Stimulated activated CD8-positive, alpha-beta memory T cell treated with anti-CD3 and anti-CD28 coated beads, Interleukin-12 subunit alpha, Interleukin-12 subunit beta, amount 100 ng/mL, for 4 hours (primary cell): ENCODE data around the gene AGFG2.
"Not testable (repeated sequence)": the region's sequence is repeated elsewhere in the genome, so short reads cannot be mapped to it uniquely, and the experiment has no call there.

Experiments used
- DNase-seq: peaks from one replicate; pipeline ENCODE4 v3.0.0-alpha.2; 2020; ENCODE audit warnings: low read depth

AGFG2 gene

DNA sequence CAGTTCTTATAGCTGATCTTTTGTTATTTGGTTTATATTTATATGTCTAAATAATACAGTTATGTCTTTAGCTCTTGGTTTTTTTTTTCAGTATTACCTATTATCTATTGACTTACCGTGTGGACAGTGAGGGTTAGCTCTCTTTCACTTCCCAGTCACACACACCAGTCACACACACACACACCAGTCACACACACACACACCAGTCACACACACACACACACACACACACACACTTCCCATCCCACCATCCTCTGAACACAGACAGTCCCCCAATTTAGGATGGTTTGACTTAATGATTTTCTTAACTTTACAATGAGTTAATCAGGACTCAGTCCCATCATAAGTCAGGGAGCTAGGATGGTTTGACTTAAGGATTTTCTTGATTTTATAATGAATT is 18.9 kb upstream of the AGFG2 start:
- DNase-seq: no peak

DNA sequence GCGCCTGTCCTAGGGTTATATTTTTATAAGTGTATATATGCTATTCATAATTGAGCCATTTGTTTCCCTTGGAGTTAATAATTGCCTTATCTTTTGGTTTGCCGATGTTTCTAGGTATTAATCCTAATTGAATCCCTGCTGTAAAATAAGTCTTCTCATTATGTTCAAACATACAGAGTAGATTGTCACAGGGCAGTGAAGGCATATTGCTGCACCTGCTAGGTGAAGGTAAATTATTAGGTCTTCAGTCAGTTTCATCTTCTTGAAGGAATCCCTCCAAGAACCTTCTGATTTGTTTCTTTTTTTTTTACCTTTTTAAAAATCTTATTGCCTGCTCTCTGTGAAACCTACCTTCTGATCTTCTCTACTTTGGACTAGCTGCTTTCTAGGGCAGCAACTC is 17.9 kb upstream of the AGFG2 start:
- no peak for DNase-seq

DNA sequence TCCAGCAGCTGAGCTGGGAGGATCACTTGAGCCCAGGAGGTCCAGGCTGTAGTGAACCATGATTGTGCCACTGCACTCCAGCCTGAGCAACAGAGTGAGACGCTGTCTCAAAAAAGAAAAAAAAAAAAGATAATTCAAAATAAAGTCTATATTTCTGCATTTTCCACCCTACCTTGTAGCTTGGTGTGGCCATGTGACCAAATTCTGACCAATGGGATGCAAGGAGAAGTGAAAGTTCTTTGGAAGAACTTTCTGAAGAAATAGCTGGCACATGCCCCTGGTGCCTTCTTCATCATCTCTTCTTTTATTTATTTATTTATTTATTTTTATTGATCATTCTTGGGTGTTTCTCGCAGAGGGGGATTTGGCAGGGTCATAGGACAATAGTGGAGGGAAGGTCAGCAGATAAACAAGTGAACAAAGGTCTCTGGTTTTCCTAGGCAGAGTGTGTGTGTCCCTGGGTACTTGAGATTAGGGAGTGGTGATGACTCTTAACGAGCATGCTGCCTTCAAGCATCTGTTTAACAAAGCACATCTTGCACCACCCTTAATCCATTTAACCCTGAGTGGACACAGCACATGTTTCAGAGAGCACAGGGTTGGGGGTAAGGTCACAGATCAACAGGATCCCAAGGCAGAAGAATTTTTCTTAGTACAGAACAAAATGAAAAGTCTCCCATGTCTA is 17.0 kb upstream of the AGFG2 start:
- DNase-seq: not testable (repeated sequence)

DNA sequence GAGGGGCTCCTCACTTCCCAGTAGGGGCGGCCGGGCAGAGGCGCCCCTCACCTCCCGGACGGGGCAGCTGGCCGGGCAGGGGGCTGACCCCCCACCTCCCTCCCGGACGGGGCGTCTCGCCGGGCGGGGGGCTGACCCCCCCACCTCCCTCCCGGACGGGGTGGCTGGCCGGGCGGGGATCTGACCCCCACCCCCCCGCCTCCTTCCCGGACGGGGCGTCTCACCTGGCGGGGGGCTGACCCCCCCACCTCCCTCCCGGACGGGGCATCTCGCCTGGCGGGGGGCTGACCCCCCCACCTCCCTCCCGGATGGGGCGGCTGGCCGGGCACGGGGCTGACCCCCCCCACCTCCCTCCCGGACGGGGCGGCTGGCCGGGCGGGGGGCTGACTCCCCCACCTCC is 15.8 kb upstream of the AGFG2 start:
- DNase-seq: not testable (repeated sequence)

DNA sequence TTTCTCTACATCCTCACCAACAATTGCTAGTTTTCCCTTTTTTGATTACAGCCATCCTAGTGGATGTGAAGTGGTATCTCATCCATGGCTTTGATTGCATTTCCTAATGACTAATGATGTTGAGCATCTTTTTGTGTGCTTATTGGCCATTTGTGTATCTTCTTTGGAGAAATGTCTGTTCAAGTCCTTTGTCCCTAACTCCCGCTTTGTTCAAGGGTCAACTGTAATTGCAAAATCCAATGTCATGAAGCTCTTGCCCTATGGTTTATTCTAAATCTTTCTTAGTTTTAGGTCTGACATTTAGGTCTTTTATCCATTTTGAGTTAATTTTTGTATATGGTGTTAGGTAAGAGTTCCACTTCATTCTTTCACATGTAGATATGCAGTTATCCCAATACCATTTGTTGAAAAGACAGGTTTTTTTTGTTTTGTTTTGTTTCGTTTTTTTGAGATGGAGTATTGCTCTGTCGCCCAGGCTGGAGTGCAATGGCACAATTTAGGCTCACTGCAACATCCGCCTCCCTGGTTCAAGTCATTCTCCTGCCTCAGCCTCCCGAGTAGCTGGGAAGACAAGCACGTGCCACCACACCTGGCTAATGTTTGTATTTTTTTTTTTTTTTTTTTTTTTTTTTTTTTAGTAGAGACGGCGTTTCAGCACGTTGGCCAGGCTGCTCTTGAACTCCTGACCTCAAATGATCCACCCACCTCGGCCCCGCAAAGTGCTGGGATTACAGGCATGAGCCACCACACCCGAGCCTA is 10.7 kb upstream of the AGFG2 start:
- DNase-seq: not testable (repeated sequence)

DNA sequence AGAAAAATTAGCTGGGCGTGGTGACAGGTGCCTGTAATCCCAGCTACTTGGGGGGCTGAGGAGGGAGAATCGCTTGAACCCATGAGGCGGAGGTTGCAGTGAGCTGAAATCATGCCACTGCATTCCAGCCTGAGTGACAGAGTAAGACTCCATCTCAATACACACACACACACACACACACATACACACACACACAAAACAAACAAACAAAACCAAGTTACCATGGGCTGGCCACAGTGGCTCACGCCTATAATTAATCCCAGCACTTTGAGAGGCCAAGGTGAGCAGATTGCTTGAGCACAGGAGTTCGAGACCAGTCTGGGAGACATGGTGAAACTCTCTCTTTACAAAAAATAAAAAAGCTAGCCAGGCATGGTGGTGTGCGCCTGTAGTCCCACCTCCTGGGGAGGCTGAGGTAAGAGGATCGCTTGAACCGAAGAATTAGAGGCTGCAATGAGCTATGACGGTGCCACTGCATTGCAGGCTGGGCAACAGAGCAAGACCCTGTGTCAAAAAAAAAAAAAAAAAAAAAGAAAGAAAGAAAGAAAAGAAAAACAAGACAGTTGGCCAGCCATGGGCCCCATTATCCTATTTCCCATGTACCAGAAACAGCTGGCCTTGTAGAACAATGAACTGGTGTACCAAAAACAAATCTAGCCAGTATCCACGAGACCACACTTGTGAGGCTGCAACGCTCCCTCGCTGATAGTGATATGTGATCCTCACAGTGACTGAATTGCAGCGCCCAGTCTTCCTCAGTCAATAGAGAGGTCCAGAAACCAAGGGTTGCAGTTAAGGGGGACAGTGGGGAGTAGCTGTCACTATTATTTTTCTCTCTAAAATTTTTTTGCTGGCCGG is 6.6 kb upstream of the AGFG2 start:
- no peak for DNase-seq

DNA sequence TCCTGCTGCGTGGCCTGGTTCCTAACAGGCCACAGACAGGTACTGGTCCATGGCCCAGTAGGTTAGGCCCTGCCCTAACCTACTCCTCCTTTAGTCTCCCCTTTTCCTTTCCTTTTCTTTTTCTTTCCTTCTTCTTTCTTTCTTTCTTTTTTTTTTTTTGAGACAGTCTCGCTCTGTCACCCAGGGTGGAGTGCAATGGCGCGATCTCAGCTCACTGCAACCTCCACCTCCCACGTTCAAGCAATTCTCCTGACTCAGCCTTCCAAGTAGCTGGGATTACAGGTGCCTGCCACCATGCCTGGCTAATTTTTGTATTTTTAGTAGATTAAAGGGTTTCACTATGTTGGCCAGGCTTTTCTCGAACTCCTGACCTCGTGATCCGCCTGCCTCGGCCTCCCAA is 3.0 kb upstream of the AGFG2 start:
- not testable (repeated sequence) for DNase-seq

DNA sequence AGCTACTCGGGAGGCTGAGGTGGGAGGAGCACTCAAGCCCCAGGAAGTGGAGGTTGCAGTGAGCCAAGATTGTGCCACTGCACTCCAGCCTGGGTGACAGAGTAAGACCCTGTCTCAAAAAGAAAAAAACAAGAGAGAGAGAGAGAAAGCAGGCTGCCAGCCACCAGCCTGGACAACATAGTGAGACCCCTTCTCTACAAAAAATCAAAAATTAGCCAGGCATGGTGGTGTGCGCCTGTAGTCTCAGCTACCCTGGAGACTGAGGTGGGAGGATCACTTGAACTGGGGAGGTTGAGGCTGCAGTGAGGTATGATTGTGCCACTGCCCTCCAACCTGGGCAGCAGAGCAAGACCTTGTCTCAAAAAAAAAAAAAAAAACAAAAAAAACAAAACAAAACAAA is 2.3 kb upstream of the AGFG2 start:
- not testable (repeated sequence) for DNase-seq

DNA sequence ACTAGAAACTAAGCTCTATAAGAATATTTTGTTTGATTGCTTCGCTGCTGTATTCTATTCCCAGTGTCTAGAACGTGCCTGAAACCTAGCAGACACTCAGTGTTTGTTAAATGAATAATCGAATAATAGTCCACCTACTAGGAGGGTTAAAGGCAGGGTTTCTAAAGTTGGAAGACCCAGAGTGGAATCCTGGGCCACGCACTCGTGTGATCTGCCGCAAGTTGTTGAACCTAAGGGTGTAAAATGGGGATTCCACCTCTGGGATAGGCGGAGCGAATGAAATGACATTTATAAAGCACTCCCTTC is 702 bp upstream of the AGFG2 start:
- no peak for DNase-seq

DNA sequence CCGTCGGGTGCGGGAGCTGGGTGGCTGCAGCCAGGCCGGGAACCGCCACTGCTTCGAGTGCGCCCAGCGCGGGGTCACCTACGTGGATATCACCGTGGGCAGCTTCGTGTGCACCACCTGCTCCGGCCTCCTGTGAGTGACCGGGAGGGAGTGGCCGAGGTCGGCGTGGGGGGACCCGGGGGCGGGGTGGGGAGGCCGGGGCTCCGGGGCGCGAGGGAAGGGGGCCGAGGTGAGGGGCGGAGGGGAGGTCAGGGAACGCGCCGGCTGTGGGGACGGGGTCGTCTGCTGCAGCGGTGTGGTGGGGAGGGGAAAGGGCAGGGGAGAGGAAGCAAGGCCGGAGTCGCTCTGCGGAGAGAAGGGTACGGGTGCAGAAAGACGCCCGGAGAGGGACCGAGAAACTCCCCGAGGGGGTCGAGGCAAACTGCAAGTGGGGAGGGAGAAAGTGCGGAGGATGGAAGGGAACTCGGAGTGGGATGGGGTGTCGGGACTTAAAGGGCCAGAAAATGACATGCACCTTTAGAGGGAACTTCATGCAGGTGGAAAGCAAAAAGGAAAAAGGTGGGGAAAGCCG is 518 bp downstream of the AGFG2 start:
- DNase-seq: no peak

DNA sequence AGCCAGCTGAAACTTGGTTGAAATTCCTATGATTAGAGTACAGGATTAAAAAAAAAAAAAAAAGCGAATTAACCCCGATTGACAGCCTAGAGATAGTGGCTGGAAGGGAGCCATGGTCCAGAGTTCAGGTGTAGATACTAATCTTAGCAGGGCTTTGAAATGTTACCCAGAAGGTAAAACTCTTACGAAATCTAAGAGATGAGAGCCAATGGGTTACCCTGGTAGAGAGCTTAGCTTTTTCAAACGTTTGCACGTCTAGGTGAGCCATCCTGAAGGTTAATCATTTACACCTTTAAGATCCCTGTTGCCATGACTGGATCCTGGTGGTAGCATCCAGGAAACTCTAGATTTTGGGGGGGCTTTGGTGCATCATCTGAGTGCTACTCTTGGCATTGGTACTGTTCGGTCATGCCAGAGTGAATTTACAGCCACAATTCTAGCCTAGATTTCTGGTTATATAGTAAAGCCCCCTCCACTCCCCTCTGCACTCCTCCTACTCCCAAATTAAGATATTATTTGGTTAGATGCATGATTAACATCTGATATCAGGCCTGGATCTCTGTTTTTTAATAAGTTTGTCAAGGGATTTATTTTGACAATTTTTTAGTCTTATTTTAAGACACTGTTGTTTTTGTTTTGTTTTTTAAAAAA is 1.2 kb downstream of the AGFG2 start:
- no peak for DNase-seq

DNA sequence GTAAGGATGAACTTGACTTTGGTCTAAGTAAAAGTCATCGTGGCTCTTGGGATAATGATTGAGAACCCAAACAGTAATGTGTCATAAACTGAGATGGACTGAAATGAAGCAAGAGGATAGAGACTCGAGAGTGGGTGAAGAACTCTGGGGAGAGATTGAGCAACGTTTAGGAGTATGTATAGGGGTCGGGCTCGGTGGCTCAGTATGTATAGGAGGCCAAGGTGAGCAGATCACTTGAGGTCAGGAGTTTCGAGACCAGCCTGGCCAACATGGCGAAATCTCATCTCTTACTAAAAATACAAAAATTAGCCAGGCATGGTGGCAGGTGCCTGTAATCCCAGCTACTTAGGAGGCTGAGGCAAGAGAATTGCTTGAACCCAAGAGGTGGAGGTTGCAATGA is 2.3 kb downstream of the AGFG2 start:
- not testable (repeated sequence) for DNase-seq

DNA sequence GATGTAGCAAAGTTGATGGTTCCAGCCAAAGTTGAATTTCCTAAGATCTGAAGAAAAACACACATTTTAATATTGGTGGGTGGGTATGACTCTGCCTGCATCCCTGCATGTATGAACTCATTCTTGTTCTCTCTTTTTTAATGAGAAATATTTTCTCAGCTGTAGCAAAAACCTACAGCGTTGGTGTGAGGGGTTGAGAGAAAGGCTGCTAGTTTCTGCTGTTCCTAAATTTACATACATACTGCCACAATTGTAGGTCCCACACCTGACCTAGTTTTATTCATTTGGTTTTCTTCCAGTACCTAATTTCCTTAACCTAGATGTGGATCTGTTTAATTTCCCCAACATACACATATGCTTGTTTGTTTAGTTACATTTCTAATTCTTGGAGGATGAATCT is 4.6 kb downstream of the AGFG2 start:
- DNase-seq: no peak

DNA sequence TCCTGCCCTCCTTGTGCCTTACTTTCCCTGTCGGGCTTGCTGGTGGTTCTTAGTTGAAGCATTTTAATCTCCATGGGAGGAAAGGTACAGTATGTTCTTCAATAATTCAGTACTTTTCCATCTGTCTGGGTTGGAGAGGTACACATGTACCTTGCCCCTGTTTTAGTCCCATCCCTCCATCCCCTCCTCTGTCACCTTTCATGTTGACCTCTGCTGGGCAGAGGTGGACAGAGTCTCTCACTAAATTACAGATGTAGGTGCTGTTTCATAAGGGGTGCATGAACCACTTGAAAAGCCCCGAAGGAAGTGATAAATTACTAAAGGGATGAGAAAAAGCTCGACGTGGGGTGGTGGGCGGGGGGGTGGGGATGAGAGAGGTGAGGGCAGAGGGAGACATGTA is 5.4 kb downstream of the AGFG2 start:
- no peak for DNase-seq

DNA sequence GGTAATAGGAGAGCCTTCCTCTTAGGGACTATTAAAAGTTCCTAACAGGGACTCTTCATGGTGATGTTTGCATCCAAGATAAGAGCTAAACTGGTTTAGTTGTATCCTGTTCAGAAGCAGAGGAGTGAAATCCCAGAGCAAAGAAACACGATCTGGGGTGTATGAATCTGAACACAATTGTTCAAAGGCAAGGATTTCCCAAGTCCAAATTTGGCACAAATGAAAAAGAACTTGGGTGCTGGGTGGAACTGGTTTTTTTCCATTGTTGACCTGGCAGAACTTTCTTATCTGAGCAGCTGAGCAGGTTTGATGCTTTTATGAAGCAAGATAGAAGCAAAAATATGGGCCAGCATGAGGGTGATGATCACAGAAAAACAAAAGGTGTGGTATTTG is 6.0 kb downstream of the AGFG2 start:
- DNase-seq: no peak

DNA sequence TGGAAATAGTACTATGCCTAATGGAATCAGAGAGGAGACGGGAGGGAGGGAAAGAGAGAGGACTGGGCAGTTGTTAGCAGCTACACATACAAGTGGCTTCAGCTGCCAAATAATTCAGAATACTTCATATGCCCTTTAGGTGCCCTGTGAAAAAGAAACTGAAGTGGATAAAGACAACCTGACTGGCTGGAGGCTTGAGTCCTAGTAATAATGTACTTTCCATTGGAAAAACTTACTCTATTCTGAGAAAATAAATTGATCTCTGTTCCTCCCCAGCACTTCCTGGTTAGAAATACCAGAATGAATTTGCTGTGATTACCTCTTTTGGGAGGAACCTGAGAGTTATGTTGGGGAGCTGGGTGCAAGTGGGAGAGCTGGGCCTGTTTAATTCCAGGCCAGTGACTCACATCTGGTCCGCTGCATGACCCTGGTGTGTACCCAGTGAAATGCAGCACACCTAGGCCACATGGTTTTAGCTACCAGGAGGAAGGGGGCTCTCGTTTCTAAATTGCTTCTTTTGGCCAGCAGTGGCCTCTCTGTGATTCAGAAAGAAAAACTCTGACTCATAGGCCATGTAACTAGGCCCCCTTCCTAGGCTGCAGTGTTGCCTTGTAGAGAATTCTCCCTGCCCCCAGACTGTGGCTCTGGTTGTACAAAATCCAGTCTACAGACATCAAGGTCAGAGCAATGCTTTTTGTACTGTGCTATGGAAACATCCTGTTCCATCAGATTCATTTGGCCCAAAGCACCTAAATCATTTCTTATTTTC is 6.5 kb downstream of the AGFG2 start:
- DNase-seq: no peak

DNA sequence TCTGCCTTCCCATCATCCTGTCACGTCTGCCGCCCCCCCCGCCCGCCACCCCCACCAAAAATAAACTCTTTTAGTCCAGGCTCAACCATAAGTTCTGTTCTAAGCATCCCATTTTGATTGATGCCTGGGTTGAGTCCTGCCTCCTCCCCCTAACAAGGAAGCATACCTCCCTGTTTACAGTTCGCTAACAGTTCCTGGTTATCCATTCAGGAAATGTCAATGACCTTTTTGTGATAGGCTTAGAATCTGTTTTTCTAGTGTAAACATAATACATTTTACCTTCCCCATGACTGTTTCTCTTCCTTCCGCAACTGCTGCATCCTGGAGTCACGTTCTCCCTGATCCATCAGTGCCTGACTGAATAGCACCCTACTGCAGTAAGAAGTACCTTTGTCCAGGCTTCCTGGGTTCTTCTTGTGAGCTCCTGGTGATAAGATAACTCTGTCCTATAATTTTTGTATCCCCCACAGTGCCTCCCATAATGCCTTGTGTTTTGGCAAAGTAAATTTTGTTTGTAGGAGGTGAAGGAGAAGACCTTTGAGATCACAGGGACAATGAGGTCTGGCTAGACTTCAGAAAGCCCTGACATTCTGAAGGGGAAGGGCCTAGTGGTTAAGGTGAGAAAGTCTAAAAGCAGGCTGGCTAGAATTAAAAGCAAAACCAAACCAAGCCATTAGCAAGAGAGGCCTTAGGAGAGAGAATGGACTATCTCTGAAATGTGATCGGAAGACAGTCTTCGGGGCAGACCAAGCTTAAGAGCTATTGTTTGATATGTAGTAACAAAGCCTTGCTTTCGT is 7.3 kb downstream of the AGFG2 start:
- no peak for DNase-seq

DNA sequence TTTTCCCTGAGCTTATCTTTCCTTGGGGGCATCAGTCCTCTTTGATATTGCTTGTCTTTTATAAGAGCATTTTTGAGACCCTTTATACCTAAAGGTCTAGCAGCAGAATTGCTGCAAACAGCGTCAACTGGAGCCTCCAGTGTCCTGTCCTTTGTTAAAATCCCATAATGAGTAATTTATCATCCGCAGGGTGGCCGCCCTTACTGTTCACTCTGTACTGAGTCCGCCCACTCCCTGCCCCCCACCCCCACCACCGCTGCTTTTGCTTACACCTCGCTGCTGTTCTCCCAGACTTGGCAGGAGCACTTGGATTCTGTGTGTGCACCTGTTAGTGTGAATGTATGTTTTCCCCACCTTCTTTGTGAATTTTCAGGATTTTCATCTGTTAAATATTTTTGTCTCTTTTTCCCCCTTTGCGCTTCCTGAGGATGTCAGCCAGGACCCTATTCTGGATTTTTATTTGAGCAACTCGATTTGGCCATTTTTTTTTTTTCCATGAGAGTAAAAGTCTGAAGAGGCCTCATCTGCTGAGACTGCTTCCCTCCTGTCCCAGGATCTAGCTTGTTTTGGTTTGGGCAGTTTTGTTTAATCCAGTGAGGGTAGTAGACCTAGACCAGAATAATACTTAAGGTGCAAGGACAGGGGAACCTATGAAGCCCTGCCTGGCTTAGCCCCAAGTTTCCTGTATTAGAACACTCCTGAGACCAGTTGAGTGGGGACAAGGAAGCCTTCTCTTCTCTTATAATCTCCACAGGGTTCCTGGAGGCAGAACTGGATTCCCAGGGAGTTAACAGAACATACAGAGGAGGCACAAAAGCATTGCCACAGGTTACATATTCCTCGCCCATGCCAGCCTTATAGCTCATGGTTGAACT is 8.2 kb downstream of the AGFG2 start:
- no peak for DNase-seq

DNA sequence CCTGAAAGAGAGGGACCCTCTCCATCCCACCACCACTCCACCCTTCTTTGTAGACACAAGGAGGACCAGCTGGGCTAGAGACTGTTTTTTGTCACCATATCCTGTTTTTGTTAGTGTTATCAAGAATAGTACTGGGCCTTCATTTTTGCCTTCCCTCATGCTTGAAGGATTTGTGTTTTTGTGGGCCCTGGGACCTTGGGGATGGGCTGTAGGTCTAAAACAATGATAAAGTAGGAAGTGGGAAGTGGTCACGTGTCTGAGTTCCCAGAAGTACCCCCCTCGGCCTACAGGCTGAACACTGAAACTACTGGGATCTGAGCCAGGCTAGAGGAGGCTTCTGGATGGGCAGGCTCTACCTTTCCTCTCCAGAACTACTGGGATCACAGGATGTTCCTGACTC is 8.9 kb downstream of the AGFG2 start:
- DNase-seq: no peak

DNA sequence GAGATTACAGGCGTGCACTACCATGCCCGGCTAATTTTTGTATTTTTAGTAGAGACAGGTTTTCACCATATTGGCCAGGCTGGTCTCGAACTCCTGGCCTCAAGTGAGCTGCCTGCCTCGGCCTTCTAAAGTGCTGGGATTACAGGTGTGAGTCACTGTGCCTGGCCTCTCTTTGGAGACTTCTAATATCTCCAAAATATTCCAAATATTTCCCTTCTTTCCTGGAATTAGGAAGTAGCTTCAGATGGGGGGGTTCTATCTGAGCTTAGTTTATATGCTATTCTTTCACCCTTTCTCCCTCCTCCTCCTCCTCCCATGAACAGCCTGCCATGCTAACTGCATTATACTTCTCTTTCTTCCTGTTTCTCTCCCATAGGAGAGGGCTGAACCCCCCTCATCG is 9.4 kb downstream of the AGFG2 start:
- DNase-seq: not testable (repeated sequence)
